Measurements from ENCODE around the gene PELI2. TPM values are rescaled to one million over a fixed set of nuclear protein-coding genes. Genes with fewer than 3 reads are reported as not detected.

PELI2 gene
- total RNA-seq, 4 donors from 2014 or later: 2.5 to 5.8 (median 4.2) TPM

DNA sequence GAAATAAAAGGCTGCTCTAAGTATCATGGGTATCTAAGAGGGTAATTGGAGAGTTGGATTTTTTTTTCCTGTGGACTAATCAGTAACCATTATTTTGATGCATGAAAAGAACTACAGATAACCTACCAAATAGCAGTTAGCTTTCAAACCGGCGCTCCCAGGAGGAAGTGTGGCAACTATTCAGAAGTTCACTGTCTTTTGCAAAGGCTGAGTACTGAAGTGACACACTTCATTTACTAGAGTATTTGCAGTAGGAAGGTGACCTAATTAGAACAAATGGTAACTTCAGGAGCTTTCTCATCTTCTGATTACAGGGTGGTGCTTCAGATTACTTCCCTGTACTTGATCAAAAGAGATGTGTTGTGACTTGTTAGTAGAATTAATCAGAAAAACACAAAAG lies 87.7 kb downstream of the PELI2 start:
- no peaks in the 10 kb centered on the region for H3K9me3 ChIP-seq
- no peak for TF ChIP-seq POLR2A (IDR thresholded peaks at IDR 0.05)
- TF ChIP-seq, protein P1, sequence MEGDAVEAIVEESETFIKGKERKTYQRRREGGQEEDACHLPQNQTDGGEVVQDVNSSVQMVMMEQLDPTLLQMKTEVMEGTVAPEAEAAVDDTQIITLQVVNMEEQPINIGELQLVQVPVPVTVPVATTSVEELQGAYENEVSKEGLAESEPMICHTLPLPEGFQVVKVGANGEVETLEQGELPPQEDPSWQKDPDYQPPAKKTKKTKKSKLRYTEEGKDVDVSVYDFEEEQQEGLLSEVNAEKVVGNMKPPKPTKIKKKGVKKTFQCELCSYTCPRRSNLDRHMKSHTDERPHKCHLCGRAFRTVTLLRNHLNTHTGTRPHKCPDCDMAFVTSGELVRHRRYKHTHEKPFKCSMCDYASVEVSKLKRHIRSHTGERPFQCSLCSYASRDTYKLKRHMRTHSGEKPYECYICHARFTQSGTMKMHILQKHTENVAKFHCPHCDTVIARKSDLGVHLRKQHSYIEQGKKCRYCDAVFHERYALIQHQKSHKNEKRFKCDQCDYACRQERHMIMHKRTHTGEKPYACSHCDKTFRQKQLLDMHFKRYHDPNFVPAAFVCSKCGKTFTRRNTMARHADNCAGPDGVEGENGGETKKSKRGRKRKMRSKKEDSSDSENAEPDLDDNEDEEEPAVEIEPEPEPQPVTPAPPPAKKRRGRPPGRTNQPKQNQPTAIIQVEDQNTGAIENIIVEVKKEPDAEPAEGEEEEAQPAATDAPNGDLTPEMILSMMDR (IDR thresholded peaks at IDR 0.05 in 4 of 5, conservative IDR thresholded peaks at IDR 0.05 in 1 of 5): no peak
- H3K4me1 ChIP-seq: no peaks in the 10 kb centered on the region
- in situ Hi-C loops (cut with MboI; ENCODE audit: low sequenced_read_pairs in 4 of 4): no loop called here
- no peaks in the 10 kb centered on the region for H3K27me3 ChIP-seq
- intact Hi-C loops (cut with DNase I; ENCODE audit: low total_unique reads): no loop called here
- no peak for ATAC-seq
- no peak overlapping the region for H3K27ac ChIP-seq
- no peak for DNase-seq
- no peak overlapping the region for H3K4me3 ChIP-seq
- H3K36me3 ChIP-seq: no peaks in the 10 kb centered on the region

DNA sequence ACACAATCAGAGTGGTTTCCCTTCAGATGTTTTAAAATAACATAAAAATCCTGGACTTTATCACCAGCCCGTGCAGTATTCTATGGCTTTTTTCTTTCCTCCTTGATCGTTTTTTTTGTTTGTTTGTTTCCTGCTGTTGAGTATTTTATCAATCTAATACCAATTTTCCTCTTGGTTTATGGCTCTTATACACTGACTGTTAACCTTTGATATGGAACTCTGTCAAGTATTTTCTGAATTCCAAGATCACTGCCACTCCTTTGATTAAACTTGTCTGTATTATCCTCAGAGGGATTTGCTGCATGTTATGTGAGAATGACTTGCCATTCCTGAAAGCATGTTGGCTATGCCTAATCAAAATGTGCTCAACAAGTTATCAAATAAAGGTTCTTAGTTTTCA lies 88.4 kb downstream of the PELI2 start:
- in situ Hi-C loops (cut with MboI; ENCODE audit: low sequenced_read_pairs in 4 of 4): no loop called here
- Histone ChIP-seq H3K4me1 (no peaks in the 10 kb centered on the region), H3K4me3 (no peak overlapping the region), H3K36me3 (no peaks in the 10 kb centered on the region), H3K27ac (no peak overlapping the region), H3K9me3 (no peaks in the 10 kb centered on the region), H3K27me3 (no peaks in the 10 kb centered on the region)
- no peak for ATAC-seq
- TF ChIP-seq POLR2A (IDR thresholded peaks at IDR 0.05): no peak
- intact Hi-C loops (cut with DNase I; ENCODE audit: low total_unique reads): no loop called here
- no peak for DNase-seq

DNA sequence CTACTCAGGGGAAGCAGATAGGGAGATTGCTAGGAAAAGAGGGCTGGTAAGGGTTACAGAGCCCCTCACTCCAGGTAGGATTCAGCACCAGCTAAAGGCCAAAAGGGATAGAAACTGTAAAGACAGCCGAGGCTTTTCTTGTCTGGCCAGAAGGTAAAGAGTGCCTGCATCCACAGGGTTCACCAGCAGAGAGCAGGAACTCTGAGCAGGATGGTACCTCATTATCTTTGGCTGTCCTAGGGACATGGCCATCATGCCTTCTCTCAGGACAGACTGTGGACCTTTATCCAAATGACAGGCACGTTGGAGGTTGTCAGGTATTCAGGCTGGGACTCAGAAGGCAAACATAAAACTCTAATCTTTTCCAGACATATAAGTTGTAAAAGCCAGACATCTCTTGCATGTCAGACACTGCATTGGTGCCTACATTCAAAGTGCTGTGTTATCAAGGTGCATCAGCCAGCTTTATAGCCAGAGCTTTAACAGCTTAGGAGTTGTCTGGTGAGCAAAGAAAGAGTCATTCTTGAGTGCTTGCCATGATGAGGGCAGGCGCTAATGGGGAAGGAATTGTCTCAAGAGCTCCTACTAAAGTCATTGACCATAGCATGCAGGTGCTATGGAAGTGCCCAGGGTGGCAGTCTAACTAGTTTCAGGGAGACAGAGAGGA lies 89.5 kb downstream of the PELI2 start:
- no peak overlapping the region for H3K4me3 ChIP-seq
- in situ Hi-C loops (cut with MboI; ENCODE audit: low sequenced_read_pairs in 4 of 4) (no loop called here), intact Hi-C loops (cut with DNase I; ENCODE audit: low total_unique reads) (no loop called here)
- no peaks in the 10 kb centered on the region for H3K36me3 ChIP-seq
- DNase-seq (no peak), ATAC-seq (no peak)
- H3K27ac ChIP-seq: no peak overlapping the region
- H3K4me1 ChIP-seq: no peaks in the 10 kb centered on the region
- H3K9me3 ChIP-seq: no peaks in the 10 kb centered on the region
- TF ChIP-seq, protein P1 (IDR thresholded peaks at IDR 0.05 in 4 of 5, conservative IDR thresholded peaks at IDR 0.05 in 1 of 5): no peak
- no peak for TF ChIP-seq POLR2A (IDR thresholded peaks at IDR 0.05)
- no peaks in the 10 kb centered on the region for H3K27me3 ChIP-seq

DNA sequence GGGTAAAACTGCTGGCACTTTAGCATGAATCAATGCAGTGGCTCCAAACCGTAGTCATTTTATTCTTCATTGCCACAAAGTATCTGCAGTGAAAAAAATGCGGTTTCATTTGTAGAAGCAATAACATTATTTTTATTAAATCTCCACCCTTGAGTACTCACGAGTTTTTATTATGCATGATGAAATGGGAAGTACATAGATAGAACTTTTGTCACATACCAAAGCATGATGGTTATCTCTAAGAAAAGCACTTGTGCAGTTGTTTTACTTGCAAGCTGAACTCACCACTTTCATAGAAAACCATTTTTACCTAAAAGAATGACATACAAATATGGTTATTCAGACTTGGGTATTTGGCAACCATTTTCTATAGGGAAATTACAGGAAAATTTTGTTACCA lies 90.3 kb downstream of the PELI2 start:
- DNase-seq (no peak), ATAC-seq (no peak)
- TF ChIP-seq POLR2A (IDR thresholded peaks at IDR 0.05): no peak
- TF ChIP-seq, protein P1 (IDR thresholded peaks at IDR 0.05 in 4 of 5, conservative IDR thresholded peaks at IDR 0.05 in 1 of 5): no peak
- Histone ChIP-seq H3K36me3 (no peaks in the 10 kb centered on the region), H3K27ac (no peak overlapping the region), H3K27me3 (no peaks in the 10 kb centered on the region), H3K9me3 (no peaks in the 10 kb centered on the region), H3K4me3 (no peak overlapping the region), H3K4me1 (no peaks in the 10 kb centered on the region)
- in situ Hi-C loops (cut with MboI; ENCODE audit: low sequenced_read_pairs in 4 of 4): no loop called here
- intact Hi-C loops (cut with DNase I; ENCODE audit: low total_unique reads): no loop called here

DNA sequence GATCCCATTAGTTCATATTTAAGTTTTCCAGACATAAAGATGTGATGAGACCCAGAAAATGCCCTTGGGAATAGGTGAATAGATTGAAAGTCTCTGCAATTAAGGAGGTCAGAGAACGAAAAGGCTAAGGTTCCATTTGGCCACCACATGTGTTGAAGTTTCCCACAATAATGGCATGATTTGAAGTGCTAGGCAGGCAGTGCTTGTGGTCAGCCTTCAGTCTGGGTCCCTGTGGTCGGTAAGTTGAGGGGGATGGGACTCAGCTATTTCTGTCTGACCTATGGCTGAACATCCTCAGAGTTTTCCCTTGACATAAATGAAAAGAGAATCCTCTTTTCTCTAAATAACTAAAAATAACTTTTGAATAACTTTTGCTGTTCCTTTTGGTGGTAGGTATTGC lies 92.4 kb downstream of the PELI2 start:
- ATAC-seq (no peak), DNase-seq (no peak)
- no peaks in the 10 kb centered on the region for H3K9me3 ChIP-seq
- no peaks in the 10 kb centered on the region for H3K27me3 ChIP-seq
- no peaks in the 10 kb centered on the region for H3K36me3 ChIP-seq
- TF ChIP-seq, protein P1 (IDR thresholded peaks at IDR 0.05 in 4 of 5, conservative IDR thresholded peaks at IDR 0.05 in 1 of 5): no peak
- no peak for TF ChIP-seq POLR2A (IDR thresholded peaks at IDR 0.05)
- no peaks in the 10 kb centered on the region for H3K4me1 ChIP-seq
- intact Hi-C loops (cut with DNase I; ENCODE audit: low total_unique reads) (no loop called here), in situ Hi-C loops (cut with MboI; ENCODE audit: low sequenced_read_pairs in 4 of 4) (no loop called here)
- H3K4me3 ChIP-seq: no peak overlapping the region
- H3K27ac ChIP-seq: no peak overlapping the region
